GM19023 (cell line): ENCODE data around the gene RGS10.

Source experiments
- ATAC-seq: cut with Tn5 transposase; IDR thresholded peaks from one replicate; pipeline ENCODE4 v1.9.1; 2021; ENCODE audit warnings: mild to moderate bottlenecking, moderate library complexity; ENCODE audit not compliant: unreplicated experiment

The RGS10 gene

GRCh38 chr10:119498889-119499676 is 43.4 kb downstream of the RGS10 start:
- ATAC-seq, result no peak

DNA sequence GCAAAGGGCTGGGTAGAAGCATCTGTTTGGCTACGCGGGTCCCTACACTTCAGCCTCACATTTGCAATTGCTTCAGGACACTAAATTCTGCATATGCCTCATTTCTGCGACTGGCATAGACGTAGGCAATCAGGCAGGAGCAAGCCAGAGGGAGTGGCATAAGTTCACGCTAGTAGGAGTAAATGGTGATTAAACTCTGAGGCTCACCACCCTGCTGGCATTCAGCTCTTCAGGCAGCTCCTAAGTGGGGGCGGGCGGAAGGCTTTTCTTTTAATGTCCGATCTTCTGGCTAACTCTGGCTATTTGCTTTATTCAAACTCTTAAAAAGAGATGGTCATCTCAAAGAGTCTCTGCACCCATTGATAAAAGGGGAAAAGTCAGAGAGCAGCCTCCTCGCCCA is 45.3 kb downstream of the RGS10 start:
- no peak for ATAC-seq

GRCh38 chr10:119496273-119496672 is 46.2 kb downstream of the RGS10 start:
- peak; percentile 92 for ATAC-seq

DNA sequence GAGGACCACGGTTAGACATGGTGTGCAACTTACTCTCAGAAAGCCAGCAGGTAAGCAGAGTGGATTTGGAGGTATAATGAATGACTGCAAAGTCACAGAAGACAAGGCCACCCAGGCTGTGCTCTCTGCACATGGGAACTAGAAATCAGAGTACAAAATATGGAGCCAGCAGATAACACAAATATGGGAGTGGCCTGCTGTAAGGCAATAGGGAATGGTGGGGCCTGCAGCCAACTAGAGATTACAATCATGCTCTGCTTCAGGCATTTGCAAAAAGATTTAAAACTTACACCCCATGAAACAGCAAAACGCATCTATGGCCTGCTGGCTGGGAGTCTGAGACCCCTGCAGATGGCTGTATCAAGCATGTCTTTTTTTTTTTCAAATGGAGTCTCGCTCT is 47.0 kb downstream of the RGS10 start:
- no peak for ATAC-seq

DNA sequence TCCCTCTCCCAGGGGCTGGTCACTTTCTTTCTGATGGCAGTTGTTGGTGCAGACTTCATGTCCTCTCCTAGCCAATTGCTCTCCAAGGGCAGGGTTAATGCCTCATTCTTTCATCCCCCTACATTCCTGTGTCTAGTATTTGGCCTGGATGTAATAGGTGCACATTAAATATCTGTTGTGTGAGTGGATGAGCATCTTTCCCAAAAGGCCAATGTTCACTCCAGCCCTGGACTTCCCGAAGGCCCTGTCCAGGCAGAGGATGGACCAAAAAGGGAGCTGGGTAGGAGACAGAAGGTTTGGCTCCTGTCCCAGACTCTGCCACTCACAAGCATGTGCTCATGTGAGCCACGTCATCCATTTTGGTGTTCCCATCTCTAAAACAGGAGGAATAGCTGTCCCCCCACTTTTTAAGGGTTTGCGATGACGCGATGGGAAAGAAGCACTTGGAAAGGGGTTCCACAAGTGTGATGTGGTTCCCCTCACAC is 47.5 kb downstream of the RGS10 start:
- no peak for ATAC-seq

DNA sequence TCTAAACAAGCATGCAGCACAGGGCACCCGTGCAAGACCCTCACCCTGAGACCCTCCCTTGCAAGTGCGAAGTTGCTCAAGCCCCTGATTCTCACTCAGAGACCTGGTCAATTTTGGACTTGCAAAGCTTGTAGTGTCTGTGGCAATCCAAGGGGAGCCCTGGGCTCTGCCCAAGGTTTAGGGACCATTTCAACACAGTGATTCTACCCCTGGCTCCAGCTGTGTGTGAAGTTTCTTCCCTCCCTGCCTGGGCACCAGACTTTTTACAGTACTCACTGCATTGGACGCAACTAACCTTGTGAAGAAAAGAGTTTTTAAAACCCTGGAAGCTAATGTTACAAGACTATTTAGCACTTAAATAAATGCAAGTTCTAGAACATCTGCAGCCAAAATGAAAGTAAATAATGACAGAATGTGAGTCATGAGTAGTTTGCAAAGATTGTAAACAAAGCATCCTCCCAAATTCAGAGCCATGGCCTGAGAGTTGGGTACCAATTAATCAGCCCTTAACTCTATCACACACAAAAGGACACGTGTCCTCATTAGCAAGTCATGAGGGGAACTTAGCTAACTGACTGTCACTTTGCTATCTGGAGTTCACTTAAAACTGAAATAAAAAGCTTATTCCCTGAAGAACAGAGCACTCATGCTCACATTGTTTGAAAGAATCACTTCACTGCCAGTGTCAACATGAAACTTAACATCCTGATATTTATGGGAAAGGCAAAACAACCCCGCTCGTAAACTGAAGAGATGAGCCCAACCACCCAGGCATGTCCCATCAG is 48.1 kb downstream of the RGS10 start:
- no peak for ATAC-seq

DNA sequence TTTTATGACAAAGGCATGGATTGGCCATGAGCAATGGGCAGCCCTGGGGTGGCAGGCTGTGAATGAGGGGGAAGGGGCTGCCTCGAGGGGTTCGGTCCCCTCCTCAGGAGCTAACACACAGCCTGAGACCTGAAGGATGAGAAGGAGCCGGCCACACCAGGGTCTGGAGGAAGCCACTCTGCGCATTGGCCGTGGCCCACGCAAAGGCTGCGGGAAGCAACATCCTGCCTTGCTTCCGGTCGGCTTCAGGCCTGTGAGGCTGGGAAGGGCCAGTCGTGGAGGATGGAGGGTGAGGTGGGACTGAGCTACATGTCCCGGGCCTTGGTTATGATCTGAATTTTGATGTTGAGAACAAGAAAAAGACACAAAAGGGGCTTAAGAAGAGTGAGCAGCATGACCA is 49.4 kb downstream of the RGS10 start:
- ATAC-seq, result no peak

DNA sequence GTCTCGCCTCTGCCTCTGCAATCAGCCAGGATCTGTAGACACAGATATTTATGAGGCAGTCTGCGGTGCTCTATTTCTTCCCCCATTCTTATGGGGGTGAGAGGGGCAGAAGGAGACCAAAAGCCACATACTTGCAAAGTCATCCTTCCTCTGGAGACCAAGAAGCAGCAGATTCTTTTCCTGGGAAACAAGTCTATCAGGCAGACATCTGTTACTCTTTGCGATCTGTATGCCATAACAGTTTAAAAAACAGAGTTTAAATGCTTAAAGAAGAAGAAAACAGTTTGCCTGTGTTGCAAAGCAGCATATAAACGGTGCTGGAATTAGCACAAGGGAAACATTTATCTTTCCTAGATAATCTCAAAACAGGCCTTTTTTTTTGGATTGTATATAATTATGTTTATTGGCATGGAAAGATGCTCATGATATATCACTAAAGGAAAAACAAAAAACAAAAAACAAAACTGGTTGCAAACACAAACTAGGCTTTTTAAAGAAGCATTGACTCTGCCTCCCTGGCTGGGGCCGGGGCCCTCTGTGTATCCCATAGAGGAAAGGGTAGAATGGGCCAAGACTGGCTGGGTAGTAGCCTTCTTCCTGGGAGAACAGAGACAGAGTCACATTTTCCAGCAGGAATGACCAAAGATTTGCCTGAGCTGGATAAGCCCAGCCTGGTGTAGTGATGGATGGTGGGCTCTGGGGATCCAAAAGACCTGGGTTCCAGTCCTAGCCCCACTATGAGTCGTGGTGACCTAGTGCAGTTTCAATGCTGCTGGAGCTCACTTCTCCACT is 50.4 kb downstream of the RGS10 start:
- no peak for ATAC-seq

DNA sequence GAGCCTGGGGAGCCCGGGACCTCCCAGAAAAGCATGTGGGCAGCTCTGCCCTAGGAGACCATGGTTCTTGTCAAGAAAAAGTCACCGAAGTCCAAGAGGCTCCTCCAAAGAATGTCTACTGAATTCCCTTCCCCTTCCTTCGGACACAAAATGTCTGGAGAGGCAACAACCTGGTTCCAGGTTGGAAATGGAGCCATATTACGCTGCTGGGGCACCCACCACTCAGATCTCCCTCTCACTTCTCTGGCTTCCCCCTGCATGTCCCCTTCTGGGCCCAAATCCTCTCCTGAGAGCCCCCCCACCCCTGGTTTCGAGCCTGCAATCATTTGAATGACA is 52.6 kb downstream of the RGS10 start:
- no peak for ATAC-seq

- ATAC-seq, result no peak
Measured at GRCh38 chr10:119488675-119489074, 53.8 kb downstream of the RGS10 start.

- ATAC-seq, result no peak
Measured at GRCh38 chr10:119483839-119484238, 58.7 kb downstream of the RGS10 start.

DNA sequence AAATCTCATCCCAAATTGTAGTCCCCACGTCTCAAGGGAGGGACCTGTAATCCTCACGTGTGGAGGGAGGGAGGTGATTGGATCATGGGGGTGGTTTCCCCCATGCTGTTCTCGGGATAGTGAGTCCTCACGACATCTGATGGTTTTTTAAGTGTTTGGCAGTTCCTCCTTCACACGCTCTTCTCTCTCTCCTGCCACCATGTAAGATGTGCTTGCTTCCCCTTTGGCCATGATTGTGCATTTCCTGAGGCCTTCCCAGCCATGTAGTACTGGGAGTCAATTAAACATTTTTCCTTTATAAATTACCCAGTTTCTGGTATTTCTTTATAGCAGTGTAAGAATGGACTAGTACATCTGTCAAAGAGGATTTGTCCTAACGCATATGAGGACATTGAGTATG is 59.5 kb downstream of the RGS10 start:
- no peak for ATAC-seq

- no peak for ATAC-seq
Measured at GRCh38 chr10:119481781-119482426, 60.6 kb downstream of the RGS10 start.

DNA sequence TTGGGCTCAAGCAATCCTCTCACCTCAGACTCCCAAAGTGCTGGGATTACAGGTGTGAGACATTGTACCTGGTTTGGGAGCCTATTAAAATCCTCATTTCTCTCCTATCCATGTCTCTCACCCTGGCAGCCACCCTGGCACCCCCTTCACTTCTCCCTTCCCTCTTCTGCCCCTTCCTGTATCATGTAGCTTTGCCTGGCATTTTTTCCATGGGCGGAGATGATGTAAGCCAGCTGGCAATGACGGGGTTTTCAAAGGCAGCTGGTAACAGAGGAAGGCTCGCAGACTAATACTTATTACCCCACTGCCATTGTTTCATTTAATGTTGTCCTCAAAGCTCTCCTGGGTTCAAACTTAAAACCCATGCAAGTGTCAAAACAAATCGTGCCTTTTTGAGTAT is 61.9 kb downstream of the RGS10 start:
- ATAC-seq, result no peak

DNA sequence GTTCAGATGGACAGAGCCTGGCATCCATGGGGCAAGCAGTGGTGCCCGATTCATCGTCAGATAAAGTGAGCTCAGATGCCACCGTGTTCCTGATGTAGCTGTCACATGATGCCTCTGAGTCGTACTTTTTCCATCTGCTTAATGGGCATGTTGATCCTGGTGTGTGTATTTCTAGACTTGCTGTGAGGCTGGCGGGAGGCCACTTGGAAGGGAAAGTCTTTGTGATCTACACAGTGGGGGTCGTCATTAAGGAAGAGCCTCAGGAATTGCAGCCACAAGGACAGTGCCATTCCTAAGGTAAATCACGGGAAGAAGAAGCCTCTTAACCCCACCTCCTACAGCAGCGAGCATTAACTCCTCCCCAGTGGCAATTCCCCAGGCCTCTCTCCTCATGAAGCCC is 63.0 kb downstream of the RGS10 start:
- ATAC-seq, result no peak

- no peak for ATAC-seq
Measured at GRCh38 chr10:119478811-119479341, 63.6 kb downstream of the RGS10 start.

DNA sequence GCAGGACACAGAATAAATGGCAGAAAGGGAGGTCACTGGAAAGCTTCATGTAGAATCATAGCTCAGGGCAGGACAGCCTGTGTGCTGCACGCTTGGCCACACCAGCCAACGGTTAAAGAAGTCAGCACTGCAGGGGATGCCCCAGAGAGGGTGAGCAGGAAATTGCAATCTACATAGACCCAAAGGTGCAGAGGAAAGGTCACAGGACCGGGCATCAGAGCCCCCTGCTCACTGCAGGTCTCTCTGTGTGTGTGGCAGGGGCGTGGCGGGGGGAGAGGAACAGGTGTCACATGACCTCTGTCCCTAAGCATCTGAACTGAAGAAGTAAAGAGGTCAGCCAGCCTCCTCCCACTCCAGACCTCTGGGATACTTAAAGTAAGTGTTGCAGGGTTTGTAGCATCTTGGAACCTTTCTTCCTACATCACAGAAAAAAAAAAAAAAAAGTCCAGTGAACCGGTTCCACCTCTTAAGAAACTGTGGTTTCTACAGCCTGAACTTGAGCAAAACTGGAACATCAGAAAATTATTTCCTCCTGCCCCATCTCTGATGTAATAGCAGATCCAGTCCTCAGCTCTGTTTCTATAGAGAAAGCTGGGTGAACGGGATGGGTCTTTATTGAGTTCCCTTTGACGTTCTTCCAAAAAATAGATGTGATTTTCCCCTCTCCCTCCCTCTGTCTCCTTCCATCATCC is 64.3 kb downstream of the RGS10 start:
- peak; percentile 84 for ATAC-seq

- peak; percentile 67 for ATAC-seq
Measured at GRCh38 chr10:119477444-119477843, 65.1 kb downstream of the RGS10 start.

GRCh38 chr10:119474606-119475005 is 67.9 kb downstream of the RGS10 start:
- no peak for ATAC-seq

DNA sequence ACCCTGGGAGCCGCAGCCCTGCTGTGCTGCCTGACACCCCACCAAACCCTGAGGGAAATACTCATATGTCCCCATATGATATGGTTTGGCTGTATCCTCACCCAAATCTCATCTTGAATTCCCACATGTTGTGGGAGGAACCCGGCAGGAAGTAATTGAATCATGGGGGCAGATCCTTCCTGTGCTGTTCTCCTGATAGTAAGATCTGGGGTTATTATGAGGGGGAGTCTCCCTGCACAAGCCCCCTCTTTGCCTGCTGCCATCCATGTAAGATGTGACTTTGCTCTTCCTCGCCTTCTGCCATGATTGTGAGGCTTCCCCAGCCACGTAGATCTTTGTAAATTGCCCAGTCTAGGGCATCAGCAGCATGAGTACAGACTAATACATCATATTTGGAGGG is 68.7 kb downstream of the RGS10 start:
- ATAC-seq, result no peak
